Activated naive CD8-positive, alpha-beta T cell treated with anti-CD3 and anti-CD28 coated beads, Interleukin-2, amount 50 U/mL, for 16 hours (primary cell): ENCODE results near the gene ACAA2.

ENCODE experiments used
- DNase-seq: peaks from one replicate; pipeline ENCODE4 v3.0.0-alpha.2; 2020; ENCODE audit warnings: low read depth, low spot score

Gene ACAA2

DNA sequence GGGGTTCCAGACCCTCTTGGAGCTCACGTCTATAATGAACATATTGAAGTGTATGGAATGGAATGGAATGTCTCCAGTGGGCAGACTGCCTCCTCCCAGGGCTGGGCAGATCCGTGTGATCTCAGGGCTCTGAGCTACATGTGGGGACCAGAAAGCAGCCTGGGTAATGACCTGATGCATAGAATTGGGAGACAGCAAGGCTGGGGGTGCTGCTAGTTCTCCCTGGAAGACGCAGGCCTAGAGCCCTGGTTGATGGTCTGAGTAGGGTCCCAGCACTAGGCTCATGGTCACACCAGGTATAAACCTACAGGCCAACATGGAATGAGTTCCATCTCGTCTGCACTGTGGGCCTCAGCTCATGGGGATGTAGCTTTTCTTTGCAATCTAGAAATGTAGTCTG is 46.7 kb downstream of the ACAA2 start:
- no peak for DNase-seq

GRCh38 chr18:49764032-49764431 is 49.3 kb downstream of the ACAA2 start:
- no peak for DNase-seq

- no peak for DNase-seq
These were observed 49.7 kb downstream of the ACAA2 start for GRCh38 chr18:49763590-49763989.

- no peak for DNase-seq
These were observed 50.9 kb downstream of the ACAA2 start for GRCh38 chr18:49762191-49763077.

DNA sequence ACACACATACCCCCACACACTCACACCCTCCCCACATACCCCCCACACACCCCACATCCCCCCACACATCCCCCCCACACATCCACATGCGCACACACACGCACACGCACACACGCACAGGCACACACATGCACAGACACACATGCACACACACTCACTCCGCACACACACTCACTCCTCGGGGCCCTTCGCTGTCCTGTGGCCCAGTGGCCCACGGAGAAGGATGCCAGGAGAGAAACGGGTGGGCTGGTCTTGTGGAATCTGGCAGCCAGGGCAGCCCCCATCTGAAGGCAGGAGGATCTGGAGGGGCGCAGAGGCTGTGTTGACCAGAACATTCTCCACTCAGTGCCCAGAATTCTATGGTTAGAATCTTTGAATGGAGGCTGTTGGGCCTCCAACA is 51.6 kb downstream of the ACAA2 start:
- DNase-seq = no peak

DNA sequence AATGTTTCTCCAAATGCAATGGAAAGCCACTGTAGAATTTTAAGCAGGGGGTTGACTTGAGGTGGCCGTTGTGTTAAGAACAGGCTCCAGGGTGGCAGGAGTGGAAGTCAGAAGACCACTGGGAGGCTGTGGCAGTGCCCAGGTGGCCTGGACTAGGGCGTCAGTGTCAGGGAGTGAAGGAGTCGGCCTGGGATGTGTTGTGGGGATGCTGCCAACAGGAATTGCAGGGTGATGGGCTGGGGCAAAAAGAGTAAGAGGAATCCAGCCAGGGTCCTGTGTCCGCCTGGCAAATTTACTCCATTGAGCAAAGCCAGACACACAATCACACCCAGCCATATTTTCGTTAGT is 55.1 kb downstream of the ACAA2 start:
- no peak for DNase-seq

DNA sequence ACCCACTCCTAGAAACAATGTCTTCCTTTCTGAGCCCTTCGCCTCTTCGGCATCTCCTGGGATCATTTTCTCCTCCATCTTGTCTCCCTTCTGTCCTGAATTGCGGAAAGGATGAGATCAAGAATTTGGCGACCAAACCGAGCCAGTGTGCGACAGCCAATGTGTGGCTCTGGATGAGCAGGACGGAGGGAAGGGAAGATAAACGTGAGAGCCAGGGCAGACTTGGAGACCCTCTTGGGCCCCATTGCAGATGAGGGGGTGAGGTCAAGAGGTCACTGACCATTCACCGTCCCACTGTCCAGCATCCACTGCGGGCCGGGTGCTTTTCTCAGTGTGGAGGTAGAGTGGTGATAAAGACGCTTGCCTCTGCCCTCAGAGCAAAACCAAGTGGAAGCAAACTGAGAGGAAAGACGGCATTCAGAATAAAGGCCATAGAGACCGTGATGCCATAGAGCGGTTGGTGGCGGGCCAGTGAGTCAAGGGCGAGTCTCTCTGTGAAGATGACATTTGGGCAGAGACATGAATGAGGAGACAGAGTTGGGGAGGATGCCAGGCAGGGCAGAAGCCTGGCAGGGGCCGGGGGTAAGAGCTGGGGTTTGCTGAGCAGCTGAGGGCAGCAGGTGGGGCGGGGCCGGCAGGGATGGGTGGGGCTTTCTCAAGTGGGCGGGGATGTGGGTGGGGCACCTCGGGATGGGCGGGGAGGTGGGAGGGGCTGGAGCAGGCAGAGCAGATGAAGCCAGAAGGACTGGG is 55.6 kb downstream of the ACAA2 start:
- DNase-seq = no peak

DNA sequence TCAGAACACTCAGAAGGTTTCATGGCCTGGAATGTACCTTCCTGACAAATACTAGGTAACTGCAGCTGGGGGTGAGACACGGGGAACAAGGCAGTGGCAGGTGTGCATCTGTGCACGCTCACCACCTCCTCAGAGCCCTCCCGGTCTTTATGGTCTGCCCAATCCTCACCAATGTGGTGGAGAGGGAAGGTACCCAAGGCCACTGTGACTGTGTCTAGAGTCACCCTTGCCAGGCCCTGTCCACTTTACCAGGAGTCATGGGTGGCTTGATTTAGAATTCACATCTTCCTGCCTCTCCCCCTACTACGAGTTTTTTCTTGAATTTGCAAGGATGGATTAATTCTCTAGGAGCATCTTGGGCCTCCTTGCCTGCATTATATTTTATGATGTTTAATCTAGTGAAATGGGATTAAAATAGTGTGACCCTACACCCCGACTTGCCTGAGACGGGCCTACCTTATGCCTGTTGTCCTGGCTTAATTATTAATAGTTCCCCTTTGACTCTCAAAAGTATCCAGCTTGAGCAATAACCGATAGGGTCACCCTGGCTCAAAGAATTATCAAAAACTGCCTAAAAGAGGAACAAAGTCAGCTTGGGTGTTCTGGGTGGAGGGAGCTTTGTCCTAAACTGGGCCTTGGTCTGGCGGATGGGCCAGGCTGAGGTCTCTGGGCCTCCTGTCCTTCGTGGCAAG is 56.5 kb downstream of the ACAA2 start:
- no peak for DNase-seq

DNA sequence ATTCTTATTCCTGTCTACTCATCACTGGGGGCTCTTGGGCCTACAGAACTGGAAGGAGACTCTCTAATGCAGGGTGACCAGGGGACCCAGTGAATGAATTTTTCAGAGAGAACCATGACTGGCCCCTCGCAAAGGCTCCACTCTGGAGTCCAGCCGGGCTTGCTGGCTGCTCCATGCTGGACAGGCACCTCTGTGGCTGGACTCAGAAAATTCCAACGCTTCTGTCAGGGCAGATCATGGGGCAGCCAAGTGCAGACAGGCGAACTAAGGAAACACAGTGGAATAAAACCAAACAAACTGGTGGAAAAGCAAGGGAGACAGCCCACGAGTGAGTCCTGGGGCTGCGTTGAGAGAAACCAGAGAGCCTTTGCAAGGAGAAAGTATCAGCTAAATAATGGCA is 57.2 kb downstream of the ACAA2 start:
- no peak for DNase-seq

- DNase-seq = no peak
These were observed 57.8 kb downstream of the ACAA2 start for GRCh38 chr18:49755489-49755888.

DNA sequence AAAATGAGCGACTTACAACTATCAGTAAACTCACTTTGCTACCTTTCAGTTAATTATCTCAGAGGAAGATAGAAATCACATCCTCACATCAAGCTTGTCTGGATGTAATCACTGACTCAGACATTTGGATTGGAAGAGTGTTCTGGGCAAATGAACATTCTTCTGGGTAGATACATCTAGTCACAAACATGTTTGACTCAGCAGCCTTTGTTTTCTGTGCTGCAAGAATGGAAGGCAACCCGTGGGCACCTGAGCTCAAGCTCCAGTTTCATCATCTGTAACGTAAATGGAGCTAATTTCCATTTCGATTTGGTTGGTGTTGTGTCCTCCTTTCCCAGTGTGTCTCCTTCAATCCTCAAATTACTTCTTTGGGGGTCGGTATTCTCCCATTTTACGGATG is 58.5 kb downstream of the ACAA2 start:
- DNase-seq = no peak

GRCh38 chr18:49753643-49754042 is 59.7 kb downstream of the ACAA2 start:
- DNase-seq = no peak

DNA sequence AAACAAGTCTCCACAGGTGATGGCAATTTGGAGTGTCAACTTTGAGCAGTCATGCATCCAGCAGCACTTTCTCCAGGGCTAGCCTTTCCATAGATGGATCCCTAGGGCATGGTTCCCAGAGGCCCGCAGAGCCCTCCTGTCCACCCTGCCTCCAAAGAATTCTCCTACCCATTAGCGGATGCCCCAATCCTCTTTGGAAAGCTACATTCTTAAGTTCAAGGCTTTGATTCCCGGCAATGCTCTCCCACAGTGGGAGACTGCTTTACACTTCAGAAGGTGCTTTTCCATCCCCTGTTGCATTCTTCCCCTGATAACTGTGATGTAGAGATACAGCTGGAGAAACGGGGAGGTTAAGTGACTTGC is 61.3 kb downstream of the ACAA2 start:
- DNase-seq = no peak

DNA sequence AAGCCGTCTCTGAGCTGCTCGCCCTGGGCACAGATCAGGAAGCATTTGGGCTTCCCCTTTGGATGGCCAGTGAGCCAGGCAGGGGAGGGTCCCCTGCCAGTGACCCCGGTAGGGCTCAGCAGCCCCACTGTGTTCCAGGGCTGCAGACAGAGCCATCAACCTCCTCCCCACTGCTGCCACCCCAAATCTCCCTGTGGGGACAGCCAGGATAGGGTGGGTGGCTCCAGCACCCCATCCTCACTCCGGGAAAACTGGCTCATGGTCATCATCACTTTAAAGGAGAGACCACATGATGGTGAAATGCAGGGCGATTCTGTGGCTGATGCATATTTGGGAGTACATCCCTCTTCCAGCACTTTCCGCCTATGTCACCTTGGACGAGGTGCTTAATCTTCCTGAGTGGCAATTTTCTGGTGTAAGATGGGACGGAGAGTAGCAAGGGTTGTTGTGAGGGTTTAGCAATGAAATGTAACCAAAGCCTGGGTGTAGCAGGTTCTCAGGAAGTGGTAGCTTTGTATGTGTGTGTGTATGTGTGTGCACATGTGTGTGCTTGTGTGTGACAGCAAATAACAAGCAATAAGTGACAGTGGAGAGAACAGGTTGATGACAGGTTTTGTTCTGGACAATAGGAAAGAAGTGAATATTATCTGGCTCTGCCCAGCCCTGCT is 61.8 kb downstream of the ACAA2 start:
- no peak for DNase-seq

DNA sequence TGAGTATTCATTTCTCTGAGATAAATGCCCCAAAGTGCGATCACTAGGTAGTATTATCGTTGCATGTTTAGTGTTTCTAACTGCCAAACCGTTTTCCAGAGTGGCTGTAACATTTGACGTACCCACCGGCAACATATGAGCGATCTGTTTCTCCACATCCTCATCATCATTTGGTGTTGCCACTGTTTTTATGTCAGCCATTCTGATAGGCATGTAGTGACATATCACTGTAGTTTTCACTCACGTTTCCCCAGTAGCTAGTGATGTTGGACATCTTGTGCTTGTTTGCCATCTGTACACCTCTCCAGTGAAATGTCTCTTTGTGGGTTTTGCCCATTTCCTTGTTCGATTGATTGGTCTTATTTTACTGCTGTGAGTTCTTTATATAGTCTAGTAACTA is 63.8 kb downstream of the ACAA2 start:
- DNase-seq = no peak

DNA sequence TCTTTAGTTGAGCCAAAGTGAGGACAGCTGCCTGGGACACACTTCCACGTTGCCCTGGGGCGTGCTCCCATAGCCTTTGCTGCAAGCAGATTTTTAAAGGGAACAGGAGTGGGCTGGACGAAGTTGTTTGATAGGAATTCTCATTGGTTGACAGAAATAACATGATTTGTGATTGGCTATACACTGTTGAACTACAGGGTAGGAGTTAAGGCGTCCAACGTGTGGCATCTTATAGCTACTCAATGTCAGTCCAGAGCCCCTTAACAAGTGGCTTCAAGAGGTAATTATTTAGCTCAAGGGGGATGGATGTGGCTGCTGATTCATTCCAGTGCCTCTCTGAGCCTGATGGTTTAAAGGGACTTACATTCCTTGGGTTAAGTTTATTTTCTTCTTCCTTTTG is 65.5 kb downstream of the ACAA2 start:
- no peak for DNase-seq

DNA sequence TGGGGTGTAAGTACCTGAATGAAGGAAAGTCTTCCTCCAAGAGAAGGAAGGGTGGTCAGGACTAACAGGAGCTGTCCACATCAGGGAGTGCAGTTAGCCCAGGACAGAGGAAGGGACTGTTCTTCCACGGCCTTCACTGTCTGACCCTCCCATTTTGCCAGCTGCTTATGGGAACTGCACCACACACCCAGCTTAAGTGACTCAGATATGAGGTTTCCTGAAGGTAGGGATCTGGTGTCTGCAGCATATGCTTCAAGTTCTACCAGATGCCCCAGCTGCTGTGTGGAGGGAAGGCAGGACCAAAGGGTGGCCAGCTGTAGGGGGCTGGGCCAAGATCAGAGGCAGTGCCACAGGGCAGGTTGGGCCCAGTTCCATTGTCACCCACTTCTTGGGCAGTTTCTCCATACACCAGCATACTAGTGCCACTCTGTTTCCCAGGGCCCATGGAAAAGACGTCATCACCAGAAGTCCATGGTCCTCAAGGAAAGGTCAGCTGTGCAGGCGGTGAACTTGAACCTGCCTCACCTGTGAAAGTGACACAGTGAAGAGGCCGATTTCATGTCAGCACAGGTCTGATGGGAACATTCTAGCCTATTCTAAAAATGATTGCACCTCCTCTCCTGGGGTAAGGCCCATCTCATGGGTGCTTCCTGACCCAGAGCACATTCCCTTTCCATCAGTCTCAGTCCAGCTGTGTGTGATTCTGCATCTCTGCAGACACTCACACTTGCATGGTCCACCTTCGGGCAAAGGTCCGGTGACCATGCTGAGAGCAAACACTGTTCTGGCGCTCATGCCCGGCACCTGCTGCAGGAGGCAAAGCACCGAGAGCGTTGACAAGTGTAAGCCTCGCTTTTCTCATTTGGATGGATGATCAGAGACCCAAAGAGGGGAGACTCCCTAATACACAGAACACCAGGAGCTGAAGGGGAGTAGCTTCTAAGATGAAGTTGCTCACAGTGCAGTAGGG is 68.0 kb downstream of the ACAA2 start:
- no peak for DNase-seq

- no peak for DNase-seq
These were observed 68.8 kb downstream of the ACAA2 start for GRCh38 chr18:49744376-49745008.

GRCh38 chr18:49743117-49743567 is 70.2 kb downstream of the ACAA2 start:
- DNase-seq = no peak
